Measurements from ENCODE around the gene BOK.
A peak's percentile ranks its signal among the peaks of the same experiment; 100 is the strongest.
"Not testable (repeated sequence)": the region's sequence is repeated elsewhere in the genome, so short reads cannot be mapped to it uniquely, and the experiment has no call there.

Gene BOK, protein sequence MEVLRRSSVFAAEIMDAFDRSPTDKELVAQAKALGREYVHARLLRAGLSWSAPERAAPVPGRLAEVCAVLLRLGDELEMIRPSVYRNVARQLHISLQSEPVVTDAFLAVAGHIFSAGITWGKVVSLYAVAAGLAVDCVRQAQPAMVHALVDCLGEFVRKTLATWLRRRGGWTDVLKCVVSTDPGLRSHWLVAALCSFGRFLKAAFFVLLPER

DNA sequence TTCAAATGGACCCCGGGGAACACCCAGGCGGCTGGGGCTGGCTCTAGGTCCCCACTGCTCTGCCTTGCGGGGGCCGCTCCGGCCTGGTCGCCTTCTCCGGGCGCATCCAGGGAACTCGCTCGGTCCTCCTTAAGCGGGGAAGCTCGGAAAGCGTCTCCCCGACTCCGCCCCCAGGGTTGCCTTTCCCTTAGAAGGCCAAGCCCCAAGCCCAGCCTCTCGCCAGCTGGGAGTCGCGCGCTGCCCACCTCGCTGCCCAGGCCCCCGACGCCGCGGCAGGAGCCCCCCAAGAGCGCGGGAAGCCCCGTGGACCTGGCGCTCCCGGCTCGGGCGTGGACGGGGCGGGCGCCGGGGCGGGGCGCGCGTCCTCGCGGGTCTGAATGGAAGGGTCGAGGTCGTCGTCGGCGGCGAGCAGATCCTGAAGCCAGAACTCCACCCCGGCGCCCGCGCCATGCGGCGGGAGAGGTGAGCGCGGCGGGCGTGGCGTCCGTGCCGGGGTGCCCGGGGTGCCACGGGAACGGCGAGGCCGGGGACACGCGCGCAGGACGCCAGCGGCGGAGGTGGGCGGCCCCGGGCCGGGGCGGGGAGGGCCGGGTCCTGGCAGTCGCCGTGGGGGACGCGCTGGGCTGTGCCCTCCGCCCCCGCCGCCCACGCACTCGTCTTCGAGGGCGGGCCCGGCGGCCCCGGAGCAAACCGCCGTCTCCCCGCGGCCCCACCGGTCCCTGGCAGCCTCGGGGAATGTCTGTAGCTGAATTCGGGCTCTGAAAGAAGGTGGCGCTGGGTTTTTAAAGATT is at the start of gene BOK:
TSS of gene BOK (plus strand) at position 214 of the 791 bp plus-strand sequence. CDS start 739 bp downstream, outside the sequence.
- DNase-seq, result no peak

DNA sequence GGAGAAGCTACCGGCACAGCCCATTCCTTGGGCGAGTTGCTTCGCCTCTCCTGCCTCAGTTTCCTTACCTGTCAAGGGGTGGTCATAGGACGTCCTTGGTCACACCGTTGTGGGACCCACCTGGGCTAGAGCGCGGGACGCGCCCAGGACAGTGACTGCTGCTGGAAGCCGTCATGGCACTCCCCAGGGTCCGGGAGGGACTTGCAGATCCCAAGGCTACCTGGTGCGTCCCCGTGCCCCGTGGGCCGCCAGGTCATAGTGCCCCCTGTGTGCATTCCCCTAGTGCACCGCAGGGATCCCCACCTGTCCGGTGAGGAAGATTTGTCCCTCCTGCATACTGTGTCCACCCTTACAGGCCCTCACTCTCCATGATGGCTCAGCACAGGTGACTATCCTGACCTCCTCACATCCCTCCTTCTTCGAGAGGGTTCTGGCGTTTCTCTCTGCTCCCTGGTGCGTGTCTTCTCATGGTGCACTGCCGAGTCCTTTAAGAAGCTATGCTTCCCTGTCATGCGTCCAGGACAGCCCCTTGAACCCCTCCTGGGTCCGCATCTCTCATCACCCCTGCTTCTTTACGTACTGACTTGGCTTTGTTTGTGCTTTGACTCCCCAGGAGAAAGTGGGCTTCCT is 49.3 kb upstream of the BOK start:
- no peak for DNase-seq

DNA sequence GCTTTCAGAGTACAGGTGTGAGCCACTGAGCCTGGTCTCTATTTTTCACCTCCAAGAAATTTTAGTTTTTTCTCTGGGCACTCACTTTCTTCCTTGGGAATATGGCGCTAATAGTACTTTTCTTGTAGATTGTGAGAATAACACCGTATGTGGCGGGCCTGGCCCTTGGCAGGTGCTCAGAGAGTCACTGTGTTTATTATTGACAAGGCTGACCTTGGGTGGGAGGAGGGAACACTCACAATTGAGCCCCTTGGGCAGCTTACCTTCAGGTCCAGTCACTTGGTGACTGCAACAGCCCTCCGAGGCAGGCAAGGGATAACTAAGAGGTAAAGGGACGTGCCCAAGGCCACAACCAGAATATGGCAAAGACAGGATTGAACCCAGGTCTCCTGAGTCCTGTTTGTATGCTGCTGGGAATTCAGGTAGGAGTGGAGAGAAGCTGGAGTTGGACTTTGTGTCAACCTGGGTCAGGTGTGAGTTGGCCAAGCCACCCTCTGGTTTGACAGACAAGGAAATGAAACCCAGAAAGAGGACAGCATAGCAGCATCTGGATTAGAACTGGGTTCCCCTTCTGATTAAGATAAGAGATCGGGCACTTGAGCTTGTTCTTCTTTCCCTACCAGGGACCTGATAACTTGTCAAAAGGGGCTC is 47.3 kb upstream of the BOK start:
- DNase-seq, result peak; percentile 46

DNA sequence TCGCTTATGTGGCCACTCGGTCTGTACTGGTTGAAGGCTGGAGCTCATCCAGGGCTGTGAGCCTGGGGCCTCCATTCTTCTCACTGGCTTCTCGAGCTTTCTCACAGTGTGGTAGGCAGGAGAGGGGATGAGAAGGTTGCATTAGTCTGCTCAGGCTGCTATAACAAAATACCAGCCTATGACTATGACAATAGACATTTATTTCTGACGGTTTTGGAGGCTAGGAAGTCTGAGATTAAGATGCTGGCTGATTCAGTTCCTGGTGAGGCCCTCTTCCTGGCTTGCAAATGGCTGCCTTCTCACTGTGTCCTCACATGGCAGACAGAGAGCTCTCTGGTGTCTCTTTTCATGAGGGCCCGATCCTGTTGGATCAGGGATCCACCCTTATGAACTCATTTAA is 44.0 kb upstream of the BOK start:
- DNase-seq, result no peak

DNA sequence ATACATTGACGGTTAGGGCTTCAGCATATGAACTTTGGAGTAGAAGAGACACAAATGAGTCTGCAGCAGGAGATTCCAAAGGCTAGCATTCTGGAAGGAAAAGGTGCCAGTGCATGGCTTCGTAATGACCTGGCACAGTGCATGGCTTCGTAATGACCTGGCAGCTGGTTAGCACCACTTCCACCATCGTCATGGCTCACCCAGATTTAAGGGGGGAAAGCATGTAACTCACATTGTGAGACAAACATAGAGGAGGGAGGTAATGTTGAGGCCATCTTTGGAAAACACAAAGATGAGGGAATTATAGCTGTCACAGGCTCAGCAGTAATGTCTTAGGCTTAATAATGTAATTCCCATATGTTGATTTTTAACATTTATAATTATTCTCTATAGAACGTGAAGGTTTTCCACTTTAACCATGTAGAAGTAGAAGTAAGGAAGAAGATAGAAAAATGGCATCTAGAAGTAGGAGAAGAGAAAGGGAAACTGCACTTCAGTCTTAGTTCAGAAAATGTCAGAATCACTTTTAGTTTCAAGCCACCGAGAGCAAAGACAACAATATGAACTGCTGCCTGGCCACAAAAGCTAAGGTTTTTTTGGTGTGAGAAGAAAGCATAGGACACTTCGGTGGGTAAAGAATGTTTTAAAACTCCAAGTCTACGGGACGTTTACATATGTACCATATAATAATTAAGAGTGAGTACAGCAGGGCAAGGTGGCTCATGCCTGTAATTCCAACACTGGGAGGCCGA is 43.4 kb upstream of the BOK start:
- peak; percentile 17 for DNase-seq

DNA sequence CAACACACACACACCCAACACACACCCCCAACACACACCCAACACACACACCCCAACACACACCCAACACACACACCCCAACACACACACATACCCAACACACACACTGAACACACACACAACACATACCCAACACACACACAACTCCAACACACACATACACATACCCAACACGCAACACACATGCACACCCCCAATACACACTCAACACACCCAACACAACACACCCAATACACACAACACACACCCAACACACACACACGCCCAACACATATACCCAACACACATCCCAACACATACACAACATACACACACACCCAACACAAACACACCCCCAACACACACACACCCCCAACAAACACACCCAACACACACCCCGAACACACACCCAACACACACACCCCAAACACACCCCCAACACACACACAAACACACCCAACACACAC is 42.0 kb upstream of the BOK start:
- DNase-seq, result no peak

DNA sequence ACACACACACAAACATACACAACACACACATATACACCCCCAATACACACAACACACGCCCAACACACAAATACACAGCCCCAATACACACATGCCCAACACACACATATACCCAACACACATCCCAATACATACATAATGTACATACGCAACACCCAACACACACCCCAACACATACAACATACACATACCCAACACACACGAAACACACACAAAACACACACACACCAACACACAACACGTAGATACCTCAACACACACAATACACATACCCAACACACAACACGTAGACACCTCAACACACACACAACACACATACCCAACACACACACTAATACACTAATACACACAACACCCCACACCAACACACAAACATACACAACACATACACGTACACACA is 41.2 kb upstream of the BOK start:
- no peak for DNase-seq

DNA sequence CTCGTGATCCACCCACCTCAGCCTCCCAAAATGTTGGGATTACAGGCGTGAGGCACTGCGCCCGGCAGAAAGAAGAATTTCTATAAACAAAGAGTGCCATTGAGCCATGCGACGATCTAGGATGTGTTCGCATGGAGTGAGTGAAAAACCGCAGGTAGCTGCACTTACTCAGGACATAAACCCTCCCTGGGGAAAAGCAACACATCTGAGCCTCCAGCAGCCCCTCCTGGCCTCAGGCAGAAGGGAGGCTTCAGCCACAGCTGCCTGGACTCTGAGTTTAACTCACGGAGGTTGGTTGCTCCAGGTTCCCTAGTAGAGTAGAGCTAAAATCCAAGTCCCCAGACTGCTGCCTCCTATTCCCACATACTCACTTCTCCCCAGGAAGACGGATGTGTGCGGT is 38.9 kb upstream of the BOK start:
- DNase-seq, result no peak

DNA sequence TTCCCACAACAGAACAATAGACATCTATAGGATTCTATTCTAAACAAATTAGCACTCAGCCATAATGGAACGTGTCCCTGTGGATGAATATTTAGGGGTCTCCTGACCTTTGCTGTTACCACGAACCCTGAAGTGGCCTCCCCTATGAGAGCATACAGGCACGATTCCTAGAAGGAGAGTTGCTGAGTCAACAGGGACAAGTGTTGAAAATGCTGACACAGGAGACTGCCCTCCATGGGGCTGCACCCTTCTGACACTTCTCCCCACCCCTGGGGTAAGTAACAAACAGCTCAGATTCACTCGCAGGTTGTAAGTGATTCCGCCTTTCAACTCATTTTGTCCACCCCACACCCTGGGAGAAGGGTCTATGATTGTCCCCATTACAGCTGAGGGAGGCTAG is 36.1 kb upstream of the BOK start:
- no peak for DNase-seq

DNA sequence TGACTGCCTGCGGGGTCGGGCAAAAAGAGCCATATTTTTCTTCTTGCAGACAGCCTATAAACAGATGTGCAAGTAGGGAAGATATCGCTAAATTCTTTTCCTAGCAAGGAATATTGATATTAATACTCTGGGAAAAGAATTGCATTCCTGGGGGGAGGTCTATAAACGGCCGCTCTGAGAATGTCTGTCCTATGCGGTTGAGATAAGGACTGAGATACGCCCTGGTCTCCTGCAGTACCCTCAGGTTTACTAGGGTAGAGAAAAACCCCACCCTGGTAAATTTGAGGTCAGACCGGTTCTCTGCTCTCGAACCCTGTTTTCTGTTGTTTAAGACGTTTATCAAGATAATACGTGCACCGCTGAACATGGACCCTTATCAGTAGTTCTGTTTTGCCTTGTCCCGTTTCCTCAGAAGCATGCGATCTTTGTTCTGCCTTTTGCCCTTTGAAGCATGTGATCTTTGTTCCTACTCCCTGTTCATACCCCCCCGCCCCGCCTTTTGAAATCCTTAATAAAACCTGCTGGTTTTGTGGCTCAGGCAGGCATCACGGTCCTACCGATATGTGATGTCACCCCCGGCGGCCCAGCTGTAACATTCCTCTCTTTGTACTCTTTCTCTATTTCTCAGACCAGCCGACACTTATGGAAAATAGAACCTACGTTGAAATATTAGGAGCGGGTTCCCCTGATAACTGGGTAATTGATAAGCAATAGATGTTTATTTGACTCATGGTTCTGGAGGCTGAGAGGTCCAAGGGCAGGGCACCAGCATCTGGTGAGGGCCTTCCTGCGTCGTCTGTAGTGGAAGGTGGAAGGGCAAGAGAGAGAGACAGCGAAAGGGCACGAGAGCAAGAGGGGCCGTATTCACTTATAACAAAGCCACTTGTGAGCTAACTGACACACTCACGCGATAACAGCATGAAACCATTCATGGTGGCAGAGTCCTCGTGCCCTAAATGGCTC is 32.4 kb upstream of the BOK start:
- not testable (repeated sequence) for DNase-seq

DNA sequence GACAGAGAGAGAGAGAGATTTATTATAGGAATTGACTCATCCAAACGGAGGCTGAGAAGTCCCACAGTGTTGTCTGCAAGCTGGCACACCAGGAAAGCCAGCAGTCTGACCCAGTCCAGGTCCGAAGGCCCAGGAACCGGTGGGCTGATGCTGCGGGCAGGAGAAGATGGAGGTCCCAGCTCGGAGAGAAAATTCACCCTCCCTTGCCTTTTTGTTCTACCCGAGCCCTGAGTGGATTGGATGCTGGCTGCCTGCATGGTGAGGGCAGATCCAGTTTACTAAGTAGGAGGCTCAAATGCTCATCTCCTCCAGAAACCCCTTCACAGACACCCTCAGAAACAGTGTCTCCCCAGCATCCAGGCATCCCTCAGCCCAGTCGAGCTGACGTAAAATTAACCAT is 28.0 kb upstream of the BOK start:
- DNase-seq, result no peak

DNA sequence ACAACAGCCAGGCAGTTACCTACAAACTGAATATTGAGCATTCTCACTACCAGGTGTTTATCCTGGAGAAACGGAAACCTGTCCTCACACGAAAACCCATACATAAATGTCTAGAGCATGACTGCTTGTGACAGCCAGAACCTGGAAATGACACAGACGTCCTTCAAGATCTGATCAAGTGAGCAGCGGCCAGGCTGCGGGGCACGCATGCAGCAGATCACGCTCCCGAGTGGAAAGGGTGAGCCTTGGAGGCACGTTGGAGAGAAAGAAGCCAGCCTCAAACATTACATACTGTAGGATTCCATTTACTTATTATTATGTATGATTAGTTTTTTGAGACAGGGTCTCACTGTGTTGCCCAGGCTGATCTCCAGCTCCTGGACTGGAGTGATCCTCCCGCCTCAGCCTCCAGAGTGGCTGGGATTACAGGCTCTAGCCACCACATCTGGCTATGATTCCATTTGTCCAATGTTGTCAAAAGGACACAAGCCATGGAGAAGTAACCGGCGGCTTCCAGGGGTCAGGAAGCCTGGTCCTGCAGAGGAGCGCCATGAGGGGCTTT is 27.3 kb upstream of the BOK start:
- no peak for DNase-seq

DNA sequence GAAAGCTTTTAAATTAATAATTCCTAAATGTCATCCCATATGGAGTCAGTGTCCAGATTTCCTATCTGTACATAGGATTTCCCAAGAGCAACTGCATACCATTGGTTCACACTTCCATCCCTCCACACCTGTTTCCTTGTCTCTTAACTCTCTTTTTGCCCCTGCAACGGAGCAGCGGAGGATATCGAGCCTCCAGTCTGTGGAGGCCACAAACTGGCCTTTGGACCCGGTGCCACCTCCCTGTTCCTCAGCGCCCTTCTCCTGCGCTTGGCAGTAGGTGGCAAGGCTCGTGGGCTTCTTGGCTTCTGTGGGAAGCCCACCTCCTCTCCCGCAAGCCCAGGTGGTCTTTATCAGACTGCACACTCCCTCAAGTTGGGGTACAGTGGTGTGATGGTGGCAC is 26.4 kb upstream of the BOK start:
- DNase-seq, result no peak

DNA sequence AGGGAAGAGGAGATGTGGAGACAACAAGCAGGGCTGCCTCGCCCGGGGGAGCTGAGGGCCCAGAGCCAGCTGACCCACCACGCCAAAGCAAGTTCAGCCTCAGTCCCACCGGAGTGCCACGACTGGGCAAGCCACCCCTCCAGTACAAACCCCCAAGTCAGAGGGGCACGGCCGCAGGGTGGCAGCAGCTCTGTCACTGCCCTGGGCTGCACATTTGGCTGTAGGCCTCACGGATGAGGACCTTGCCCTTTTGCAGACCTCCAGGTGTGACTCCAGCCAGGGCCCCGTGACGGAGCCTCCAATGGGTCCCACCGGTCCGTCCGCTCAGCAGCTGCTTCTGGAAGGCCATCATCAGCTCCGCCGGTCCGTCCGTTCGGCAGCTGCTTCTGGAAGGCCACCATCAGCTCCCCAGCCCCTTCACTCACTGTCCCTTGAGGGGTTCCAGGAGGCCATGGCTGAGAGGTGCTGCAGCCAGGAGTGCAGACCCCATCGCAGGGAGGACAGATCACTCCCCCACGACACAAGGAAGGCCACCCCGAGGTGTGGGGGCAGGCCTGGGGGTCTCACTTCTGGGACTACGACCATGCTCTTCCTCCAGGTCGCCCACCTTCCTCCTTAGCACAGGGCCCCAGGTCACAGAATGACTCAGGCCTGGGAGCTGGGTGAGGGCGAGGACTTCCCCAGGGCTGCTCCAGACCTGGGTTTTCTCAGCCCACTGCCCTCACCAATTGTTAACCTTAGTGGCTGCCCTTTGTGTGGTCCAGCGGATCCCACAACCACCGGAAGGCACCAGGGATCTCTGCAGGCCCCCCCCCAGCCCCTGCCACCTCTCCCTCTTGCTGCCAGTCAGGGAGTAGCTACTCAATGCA is 25.6 kb upstream of the BOK start:
- DNase-seq, result no peak

DNA sequence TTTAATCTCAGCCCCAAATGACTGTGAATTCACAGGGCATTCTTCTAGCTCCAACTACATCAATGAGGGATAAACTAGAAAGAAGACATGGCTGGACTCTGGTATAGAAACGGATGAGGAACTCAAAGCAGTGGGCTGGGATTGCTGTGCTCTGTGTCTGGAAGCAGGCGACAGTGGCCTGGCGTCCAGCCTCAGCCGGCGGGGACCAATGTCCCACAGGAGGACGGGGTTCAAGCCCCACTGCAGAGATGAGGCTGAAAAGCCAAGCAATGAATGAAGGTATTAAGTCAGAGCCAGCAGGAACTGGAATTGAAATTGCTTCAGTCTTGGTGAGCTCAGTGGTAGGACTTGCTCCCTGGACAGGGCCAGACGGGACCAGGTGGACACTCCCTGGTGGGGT is 24.3 kb upstream of the BOK start:
- DNase-seq, result no peak

DNA sequence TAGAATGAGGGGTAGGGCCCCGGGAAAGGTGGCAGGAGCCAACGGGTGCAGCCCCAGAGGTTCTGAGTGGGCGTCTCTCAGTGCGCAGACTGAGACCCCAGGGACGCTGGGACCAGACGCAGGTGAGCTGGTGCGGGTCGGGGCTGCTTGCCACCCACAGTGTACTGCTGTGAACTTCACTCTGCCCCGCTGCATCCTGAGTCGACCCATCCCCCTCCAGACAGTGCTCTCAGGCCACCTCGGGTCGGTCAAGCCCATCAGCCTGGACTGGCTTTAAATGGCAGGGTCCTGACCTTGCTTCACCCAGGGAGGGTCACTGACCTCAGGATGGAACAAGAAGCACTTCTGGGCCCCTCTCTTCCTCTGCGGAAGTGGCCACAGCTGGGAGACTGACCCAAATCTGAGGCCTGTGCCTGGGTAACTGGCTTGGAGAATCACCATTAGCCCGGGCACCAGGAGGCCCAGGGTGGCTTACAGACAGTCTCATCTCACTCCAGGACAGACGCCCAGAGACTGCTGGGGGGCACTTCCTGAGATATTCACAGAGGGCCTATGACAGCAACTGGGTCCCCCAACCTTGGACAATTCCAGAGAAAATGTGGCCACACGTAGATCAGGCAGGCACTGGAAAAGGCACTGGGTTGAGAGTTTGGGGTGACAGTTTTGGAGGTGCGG is 23.7 kb upstream of the BOK start:
- no peak for DNase-seq

DNA sequence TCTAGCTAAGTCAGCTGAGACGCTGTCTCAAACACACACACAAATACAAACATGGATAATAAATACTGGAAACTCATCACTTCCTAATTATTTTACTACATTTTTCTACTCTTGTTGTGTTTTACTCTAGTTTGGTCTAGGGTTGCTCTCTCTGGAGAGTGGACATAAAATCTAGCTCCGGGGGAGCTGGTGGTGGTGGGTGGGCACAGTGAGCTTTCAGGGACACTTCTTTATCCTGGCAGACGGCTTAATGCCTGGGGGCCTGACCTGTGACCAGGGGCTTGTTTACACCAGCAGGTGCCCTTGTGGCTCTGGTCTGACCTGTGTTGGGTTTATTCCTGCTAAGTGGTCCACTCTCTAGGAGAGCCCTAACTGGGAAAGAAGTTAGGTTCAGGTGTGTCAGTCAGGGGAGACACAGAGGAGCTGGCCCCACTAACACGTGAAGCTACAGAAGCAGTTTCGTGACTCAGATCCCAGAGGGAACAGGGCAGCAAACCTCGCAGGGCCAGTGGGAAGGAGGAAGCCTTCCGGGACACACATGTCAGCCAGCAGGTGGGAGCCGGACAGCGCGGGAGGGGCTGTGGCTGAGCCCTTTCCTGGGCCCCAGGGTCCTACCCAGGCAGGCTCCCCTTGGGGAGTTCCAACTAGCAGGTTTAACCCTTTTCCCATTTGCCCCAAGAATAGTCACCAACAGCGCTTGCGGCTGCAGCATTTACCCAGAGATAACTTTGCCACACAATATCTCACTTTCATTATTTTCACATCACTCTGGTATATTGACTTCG is 22.5 kb upstream of the BOK start:
- no peak for DNase-seq

DNA sequence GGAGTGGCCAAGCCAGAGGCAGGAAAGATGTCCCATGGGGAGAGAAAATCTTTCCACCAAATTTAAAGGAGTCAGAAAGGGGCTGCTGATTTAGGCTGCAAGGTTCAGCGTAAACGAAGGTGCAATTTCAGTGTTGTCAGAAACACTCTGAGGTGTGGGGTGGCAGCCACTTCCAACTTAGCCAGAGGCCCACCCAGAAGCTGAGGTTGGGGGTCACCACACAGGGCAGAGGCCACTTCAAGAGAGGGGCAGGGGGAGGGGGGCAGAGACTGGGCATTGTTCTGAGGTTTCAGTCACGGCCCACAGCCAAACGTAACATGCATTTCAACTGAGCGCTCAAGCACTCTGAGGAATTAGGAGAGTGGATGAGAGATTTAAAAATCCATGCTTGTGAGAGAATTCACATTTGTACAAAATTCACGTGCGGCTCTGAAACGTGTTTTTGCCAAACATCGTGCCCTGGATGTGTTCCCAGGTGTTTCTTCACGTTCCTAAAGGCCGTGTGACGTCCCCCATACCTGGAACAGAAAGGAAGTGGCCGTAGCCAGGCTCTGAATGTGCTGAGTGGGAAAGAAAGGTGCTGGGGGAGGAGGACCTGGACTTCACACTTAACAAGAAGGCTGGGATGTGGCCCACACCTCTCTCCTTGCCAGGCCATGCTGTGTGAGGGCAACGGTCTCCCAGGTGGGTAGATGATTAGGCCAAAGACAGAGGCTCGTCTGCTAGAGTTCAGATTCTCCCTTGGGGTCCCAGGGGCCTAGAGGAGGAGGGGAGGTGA is 19.5 kb upstream of the BOK start:
- DNase-seq, result no peak

All from MV-4-11 (cell line).